GM21786 (cell line): ENCODE results near the gene TMPO.
A peak's percentile ranks its signal among the peaks of the same experiment; 100 is the strongest.
"Not testable (repeated sequence)": the region's sequence is repeated elsewhere in the genome, so short reads cannot be mapped to it uniquely, and the experiment has no call there.

Source experiments
- ATAC-seq: cut with Tn5 transposase; IDR thresholded peaks from one replicate; pipeline ENCODE4 v1.9.1; 2021; ENCODE audit not compliant: unreplicated experiment

TMPO gene

GRCh38 chr12:98509063-98509462 lies 6.3 kb upstream of the TMPO start:
- ATAC-seq, result no peak

GRCh38 chr12:98511806-98512205 lies 3.6 kb upstream of the TMPO start:
- not testable (repeated sequence) for ATAC-seq

GRCh38 chr12:98513379-98514322 lies 1.7 kb upstream of the TMPO start:
- ATAC-seq, result no peak

GRCh38 chr12:98514982-98515286 lies 456 bp upstream of the TMPO start:
- ATAC-seq, result no peak

- ATAC-seq, result peak; percentile 62
Observed at GRCh38 chr12:98516111-98516873, 902 bp downstream of the TMPO start.

GRCh38 chr12:98519257-98519907 lies 4.0 kb downstream of the TMPO start:
- no peak for ATAC-seq

- no peak for ATAC-seq
Observed at GRCh38 chr12:98530068-98530467, 14.7 kb downstream of the TMPO start.

GRCh38 chr12:98532687-98533304 lies 17.4 kb downstream of the TMPO start:
- ATAC-seq, result no peak

GRCh38 chr12:98533723-98534251 lies 18.4 kb downstream of the TMPO start:
- no peak for ATAC-seq

GRCh38 chr12:98538031-98538430 lies 22.6 kb downstream of the TMPO start:
- no peak for ATAC-seq

GRCh38 chr12:98543701-98544100 lies 28.3 kb downstream of the TMPO start:
- no peak for ATAC-seq

- no peak for ATAC-seq
Observed at GRCh38 chr12:98544751-98545150, 29.4 kb downstream of the TMPO start.

GRCh38 chr12:98549371-98550110 lies 34.2 kb downstream of the TMPO start:
- ATAC-seq, result no peak

- no peak for ATAC-seq
Observed at GRCh38 chr12:98551787-98552186, 36.4 kb downstream of the TMPO start.

- not testable (repeated sequence) for ATAC-seq
Observed at GRCh38 chr12:98558097-98558496, 42.7 kb downstream of the TMPO start.

GRCh38 chr12:98559666-98560065 lies 44.3 kb downstream of the TMPO start:
- no peak for ATAC-seq

GRCh38 chr12:98561846-98562245 lies 46.5 kb downstream of the TMPO start:
- ATAC-seq, result no peak

GRCh38 chr12:98572010-98572409 lies 56.6 kb downstream of the TMPO start:
- no peak for ATAC-seq

GRCh38 chr12:98574110-98574509 lies 58.7 kb downstream of the TMPO start:
- ATAC-seq, result no peak

- no peak for ATAC-seq
Observed at GRCh38 chr12:98575013-98575412, 59.6 kb downstream of the TMPO start.
